ENCODE data around the gene GOLPH3L.
A peak's percentile ranks its signal among the peaks of the same experiment; 100 is the strongest.
"Not testable (repeated sequence)": the region's sequence is repeated elsewhere in the genome, so short reads cannot be mapped to it uniquely, and the experiment has no call there.

Gene GOLPH3L

GRCh38 chr1:150696995-150697927 is at the start of gene GOLPH3L:
GOLPH3L (minus strand) TSS chr1:150697154; CDS start chr1:150694838, 2,316 bp downstream.
- no peaks in the 10 kb centered on the region for H3K9me3 Mint-ChIP-seq
- DNase-seq (ENCODE audit: low spot score in 2 of 2), result peak; percentile 62 to 90
- peak within 1 kb of the TSS; percentile 84 for H3K4me3 Mint-ChIP-seq
- peaks cover 20% of the 10 kb centered on the region for H3K4me1 Mint-ChIP-seq
- peak; percentile 100 for ATAC-seq
- peak within 1 kb of the TSS; percentile 39 for H3K27ac Mint-ChIP-seq
- H3K36me3 Mint-ChIP-seq, result peaks cover 35% of the 10 kb centered on the region

- Mint-ChIP-seq H3K9me3 (no peaks in the 10 kb centered on the region), H3K4me3 (no peak overlapping the region), H3K36me3 (peaks cover 31% of the 10 kb centered on the region), H3K4me1 (no peaks in the 10 kb centered on the region), H3K27ac (peak overlapping the region; percentile 7)
- ATAC-seq (no peak), DNase-seq (ENCODE audit: low spot score in 2 of 2) (no peak)
Measured at GRCh38 chr1:150730130-150730721, 33.3 kb upstream of the GOLPH3L start.

- Mint-ChIP-seq H3K36me3 (no peaks in the 10 kb centered on the region), H3K4me1 (no peaks in the 10 kb centered on the region), H3K9me3 (no peaks in the 10 kb centered on the region), H3K27ac (no peak overlapping the region), H3K4me3 (no peak overlapping the region)
- DNase-seq (ENCODE audit: low spot score in 2 of 2) (no peak), ATAC-seq (no peak)
Measured at GRCh38 chr1:150724336-150724735, 27.4 kb upstream of the GOLPH3L start.

- ATAC-seq (no peak), DNase-seq (ENCODE audit: low spot score in 2 of 2) (no peak)
- Mint-ChIP-seq H3K27ac (no peak within 1 kb of the TSS), H3K4me1 (no peaks in the 10 kb centered on the region), H3K4me3 (no peak within 1 kb of the TSS), H3K36me3 (no peaks in the 10 kb centered on the region), H3K9me3 (no peaks in the 10 kb centered on the region)
Measured at GRCh38 chr1:150720703-150721102, 23.7 kb upstream of the GOLPH3L start, which contains the start of gene HORMAD1. HORMAD1 (minus strand) TSS chr1:150720895; CDS start chr1:150719505, 1,390 bp downstream.

GRCh38 chr1:150720098-150720497 is 23.1 kb upstream of the GOLPH3L start:
- DNase-seq (ENCODE audit: low spot score in 2 of 2) (no peak), ATAC-seq (no peak)
- H3K36me3 Mint-ChIP-seq, result no peaks in the 10 kb centered on the region
- H3K9me3 Mint-ChIP-seq, result no peaks in the 10 kb centered on the region
- no peaks in the 10 kb centered on the region for H3K4me1 Mint-ChIP-seq
- H3K4me3 Mint-ChIP-seq, result no peak overlapping the region
- H3K27ac Mint-ChIP-seq, result no peak overlapping the region

- Mint-ChIP-seq H3K4me3 (no peak overlapping the region), H3K9me3 (no peaks in the 10 kb centered on the region), H3K27ac (no peak overlapping the region), H3K4me1 (no peaks in the 10 kb centered on the region), H3K36me3 (no peaks in the 10 kb centered on the region)
- peak; percentile 46 for ATAC-seq
- DNase-seq (ENCODE audit: low spot score in 2 of 2), result no peak
Measured at GRCh38 chr1:150718225-150718891, 21.4 kb upstream of the GOLPH3L start.

GRCh38 chr1:150709031-150709430 is 12.1 kb upstream of the GOLPH3L start:
- H3K4me1 Mint-ChIP-seq; H3K36me3 Mint-ChIP-seq; H3K27ac Mint-ChIP-seq; ATAC-seq; DNase-seq (ENCODE audit: low spot score in 2 of 2); H3K9me3 Mint-ChIP-seq; H3K4me3 Mint-ChIP-seq: not testable (repeated sequence)

GRCh38 chr1:150708595-150708994 is 11.6 kb upstream of the GOLPH3L start:
- H3K27ac Mint-ChIP-seq, result no peak overlapping the region
- peak; percentile 92 for ATAC-seq
- H3K9me3 Mint-ChIP-seq, result no peaks in the 10 kb centered on the region
- no peak overlapping the region for H3K4me3 Mint-ChIP-seq
- no peaks in the 10 kb centered on the region for H3K36me3 Mint-ChIP-seq
- H3K4me1 Mint-ChIP-seq, result no peaks in the 10 kb centered on the region
- DNase-seq (ENCODE audit: low spot score in 2 of 2), result no peak

GRCh38 chr1:150706091-150706490 is 9.1 kb upstream of the GOLPH3L start:
- ATAC-seq (no peak), DNase-seq (ENCODE audit: low spot score in 2 of 2) (no peak)
- no peaks in the 10 kb centered on the region for H3K4me1 Mint-ChIP-seq
- no peaks in the 10 kb centered on the region for H3K36me3 Mint-ChIP-seq
- no peak overlapping the region for H3K4me3 Mint-ChIP-seq
- H3K9me3 Mint-ChIP-seq, result no peaks in the 10 kb centered on the region
- H3K27ac Mint-ChIP-seq, result no peak overlapping the region

- DNase-seq (ENCODE audit: low spot score in 2 of 2) (no peak), ATAC-seq (no peak)
- no peak overlapping the region for H3K27ac Mint-ChIP-seq
- H3K4me1 Mint-ChIP-seq, result no peaks in the 10 kb centered on the region
- H3K36me3 Mint-ChIP-seq, result no peaks in the 10 kb centered on the region
- H3K4me3 Mint-ChIP-seq, result no peak overlapping the region
- H3K9me3 Mint-ChIP-seq, result no peaks in the 10 kb centered on the region
Measured at GRCh38 chr1:150703427-150703826, 6.5 kb upstream of the GOLPH3L start.

- DNase-seq (ENCODE audit: low spot score in 2 of 2), result no peak
- H3K9me3 Mint-ChIP-seq, result no peaks in the 10 kb centered on the region
- no peak for ATAC-seq
- peak overlapping the region; percentile 84 for H3K4me3 Mint-ChIP-seq
- peaks cover 41% of the 10 kb centered on the region for H3K36me3 Mint-ChIP-seq
- peak overlapping the region; percentile 39 for H3K27ac Mint-ChIP-seq
- peaks cover 20% of the 10 kb centered on the region for H3K4me1 Mint-ChIP-seq
Measured at GRCh38 chr1:150696590-150696989, 364 bp downstream of the GOLPH3L start.

- peaks cover 20% of the 10 kb centered on the region for H3K4me1 Mint-ChIP-seq
- peak overlapping the region; percentile 39 for H3K27ac Mint-ChIP-seq
- no peak for DNase-seq (ENCODE audit: low spot score in 2 of 2)
- H3K36me3 Mint-ChIP-seq, result peaks cover 46% of the 10 kb centered on the region
- H3K9me3 Mint-ChIP-seq, result no peaks in the 10 kb centered on the region
- peak overlapping the region; percentile 84 for H3K4me3 Mint-ChIP-seq
- no peak for ATAC-seq
Measured at GRCh38 chr1:150696162-150696561, 792 bp downstream of the GOLPH3L start.

GRCh38 chr1:150695561-150695960 is 1.4 kb downstream of the GOLPH3L start:
- ATAC-seq (no peak), DNase-seq (ENCODE audit: low spot score in 2 of 2) (no peak)
- Mint-ChIP-seq H3K9me3 (no peaks in the 10 kb centered on the region), H3K27ac (peak overlapping the region; percentile 29), H3K4me1 (peaks cover 20% of the 10 kb centered on the region), H3K36me3 (peaks cover 50% of the 10 kb centered on the region), H3K4me3 (peak overlapping the region; percentile 84)

- Mint-ChIP-seq H3K4me1 (peaks cover 26% of the 10 kb centered on the region), H3K4me3 (no peak overlapping the region), H3K9me3 (no peaks in the 10 kb centered on the region), H3K36me3 (peaks cover 64% of the 10 kb centered on the region), H3K27ac (no peak overlapping the region)
- no peak for ATAC-seq
- DNase-seq (ENCODE audit: low spot score in 2 of 2), result no peak
Measured at GRCh38 chr1:150692720-150693119, 4.2 kb downstream of the GOLPH3L start.

GRCh38 chr1:150688763-150689162 is 8.2 kb downstream of the GOLPH3L start:
- Mint-ChIP-seq H3K27ac (peak overlapping the region; percentile 27), H3K4me1 (peaks cover 6% of the 10 kb centered on the region), H3K9me3 (no peaks in the 10 kb centered on the region), H3K4me3 (no peak overlapping the region), H3K36me3 (peaks cover 64% of the 10 kb centered on the region)
- DNase-seq (ENCODE audit: low spot score in 2 of 2) (no peak), ATAC-seq (no peak)
